ENCODE results near the gene QDPR. TPM values are rescaled to one million over a fixed set of nuclear protein-coding genes. Genes with fewer than 3 reads are reported as not detected.

Gene QDPR
- total and polyA plus RNA-seq, 9 of the 15 experiments (the other 6 are each of a cell fraction or from before 2014, with no cell fraction given), result 5.7 to 29.7 (median 17.2) TPM

DNA sequence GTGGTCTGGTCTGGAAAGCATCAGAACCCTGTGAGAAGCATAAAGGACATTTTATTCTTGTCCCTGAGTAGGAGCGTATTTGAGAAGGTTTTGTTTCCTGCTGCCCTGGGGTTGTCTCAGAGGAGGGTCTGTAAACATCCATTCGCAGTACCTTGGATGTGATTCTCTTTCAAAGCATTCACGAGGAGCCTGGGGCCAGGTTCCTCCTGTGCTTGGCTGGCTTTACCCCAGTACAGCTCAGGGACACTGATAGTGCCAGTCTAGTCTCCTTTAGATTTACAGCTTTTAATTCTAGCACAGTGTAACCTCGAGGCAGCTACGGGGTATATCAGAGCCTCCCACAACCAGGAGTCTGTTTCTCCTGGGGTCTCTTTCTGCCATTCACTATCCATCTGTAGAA lies 5.8 kb upstream of the QDPR start (continued):
- TF ChIP-seq, protein P1, sequence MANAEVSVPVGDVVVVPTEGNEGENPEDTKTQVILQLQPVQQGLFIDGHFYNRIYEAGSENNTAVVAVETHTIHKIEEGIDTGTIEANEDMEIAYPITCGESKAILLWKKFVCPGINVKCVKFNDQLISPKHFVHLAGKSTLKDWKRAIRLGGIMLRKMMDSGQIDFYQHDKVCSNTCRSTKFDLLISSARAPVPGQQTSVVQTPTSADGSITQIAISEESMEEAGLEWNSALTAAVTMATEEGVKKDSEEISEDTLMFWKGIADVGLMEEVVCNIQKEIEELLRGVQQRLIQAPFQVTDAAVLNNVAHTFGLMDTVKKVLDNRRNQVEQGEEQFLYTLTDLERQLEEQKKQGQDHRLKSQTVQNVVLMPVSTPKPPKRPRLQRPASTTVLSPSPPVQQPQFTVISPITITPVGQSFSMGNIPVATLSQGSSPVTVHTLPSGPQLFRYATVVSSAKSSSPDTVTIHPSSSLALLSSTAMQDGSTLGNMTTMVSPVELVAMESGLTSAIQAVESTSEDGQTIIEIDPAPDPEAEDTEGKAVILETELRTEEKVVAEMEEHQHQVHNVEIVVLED (CRISPR knock-in tag; IDR thresholded peaks at IDR 0.05), result no peak
- TF ChIP-seq SREBF2 (CRISPR knock-in tag; IDR thresholded peaks at IDR 0.05) (no peak), ZNF239 (CRISPR knock-in tag; IDR thresholded peaks at IDR 0.05) (no peak), SMAD4 (CRISPR knock-in tag; conservative IDR thresholded peaks at IDR 0.05) (no peak)

- Histone ChIP-seq H3K9ac (ENCODE audit: insufficient read depth in 1 of 2, low read depth in 2 of 2, low read length in 2 of 2) (no peak overlapping the region), H3K9me3 (replicated peaks; ENCODE audit: control insufficient read depth, insufficient read depth, low read depth, low read length) (no peaks in the 10 kb centered on the region), H3K27ac (ENCODE audit: extremely low read depth, low read depth, low read length) (no peak overlapping the region), H3K4me3 (no peak overlapping the region), H3K4me1 (replicated peaks in 1 of 2; ENCODE audit: control insufficient read depth in 2 of 2, insufficient read depth in 2 of 2, low read length in 2 of 2) (peaks cover 3 to 5% of the 10 kb centered on the region in 2 experiments; a peak in 3 of 5 replicates), H3K27me3 (ENCODE audit: control insufficient read depth in 2 of 2, insufficient read depth in 2 of 2, low read length in 2 of 2) (peaks cover 16 to 20% of the 10 kb centered on the region in 2 experiments; a peak in 4 of 5 replicates), H2AFZ (ENCODE audit: low read depth, low read length) (no peak overlapping the region), H3K79me2 (ENCODE audit: control insufficient read depth, insufficient read depth, low read length) (no peaks in the 10 kb centered on the region), H4K20me1 (replicated peaks; ENCODE audit: control insufficient read depth, insufficient read depth, low read length) (no peaks in the 10 kb centered on the region), H3K4me2 (ENCODE audit: insufficient read depth, low read length) (no peak overlapping the region), H3K36me3 (ENCODE audit: control insufficient read depth, insufficient read depth, low read length) (no peaks in the 10 kb centered on the region; the same call in 2 of the 3 replicates), H3K9me1 (ENCODE audit: control insufficient read depth, insufficient read depth, low read length) (no peaks in the 10 kb centered on the region)
- in situ Hi-C loops (cut with MboI), result no loop called here
- BruUV-seq (replicated peaks), result no TSS peak
- WGBS (ENCODE audit: insufficient coverage, low coverage, missing lambda C conversion rate), result 0% methylated on average over 1 of the region's 1 CpG
- FAIRE-seq (no peak), DNase-seq (ENCODE audit: extremely low read depth in 1 of 4, low spot score in 3 of 4) (no peak), ATAC-seq (no peak)
- ChIA-PET POLR2A (interaction anchor here (0.6 to 1.0 kb wide), 2 partner anchors 8 to 98 kb away, joined by 3 to 5 read pairs; partner anchors contain the start of gene MED28), CTCF (ENCODE audit: low intra/inter-chr PET ratio) (no interaction called here)
- TF ChIP-seq RBM25 (IDR thresholded peaks at IDR 0.05; ENCODE audit: low read depth, low read length, severe bottlenecking) (peak; percentile 10), CBX8 (IDR thresholded peaks at IDR 0.05; ENCODE audit: borderline replicate concordance, extremely low read depth, low read depth, low read length, poor library complexity, severe bottlenecking) (peak; percentile 41), ZNF224 (CRISPR knock-in tag; IDR thresholded peaks at IDR 0.05) (no peak), GATAD2A (IDR thresholded peaks at IDR 0.05) (no peak)
- intact Hi-C loops (cut with micrococcal nuclease), result no loop called here
Observed at GRCh38 chr4:17516980-17517379, 5.1 kb upstream of the QDPR start.

Data from K562 (cell line).